ENCODE results near the gene DHX36.

Gene DHX36

GRCh38 chr3:154273381-154273780, 50.9 kb downstream of the DHX36 start:
- Mint-ChIP-seq H3K9me3 (peaks cover 4% of the 10 kb centered on the region), H3K36me3 (ENCODE audit: low read depth) (peaks cover 76% of the 10 kb centered on the region), H3K27ac (no peak overlapping the region), H3K27me3 (no peaks in the 10 kb centered on the region), H3K4me3 (no peak overlapping the region), H3K4me1 (ENCODE audit: low read depth) (no peaks in the 10 kb centered on the region)
- intact Hi-C loops (cut with micrococcal nuclease) = no loop called here

DNA sequence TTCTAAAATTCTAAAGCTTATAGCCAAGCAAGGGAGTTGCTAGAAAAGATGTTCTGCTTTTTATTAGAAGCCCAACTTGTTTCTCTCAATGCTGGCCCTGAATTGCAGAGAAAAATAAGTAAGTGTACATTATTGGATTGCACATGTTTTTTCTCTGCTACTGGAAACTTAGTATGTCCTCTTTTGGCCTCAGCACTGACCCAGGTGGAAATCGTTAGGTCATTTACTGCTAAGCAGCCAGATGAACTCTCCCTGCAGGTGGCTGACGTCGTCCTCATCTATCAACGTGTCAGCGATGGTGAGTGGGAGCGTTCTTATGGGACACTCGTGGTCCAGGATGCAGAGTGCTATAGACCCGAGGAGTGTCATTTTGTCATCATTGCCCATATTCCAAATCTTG, 69.8 kb downstream of the DHX36 start:
- peaks cover 65% of the 10 kb centered on the region for H3K36me3 Mint-ChIP-seq (ENCODE audit: low read depth)
- intact Hi-C loops (cut with micrococcal nuclease) = loop anchor here (5.0 kb wide), 1 partner anchor 1227 kb away; no protein-coding TSS in a partner anchor
- H3K27ac Mint-ChIP-seq = no peak overlapping the region
- no peak overlapping the region for H3K4me3 Mint-ChIP-seq
- H3K9me3 Mint-ChIP-seq = no peaks in the 10 kb centered on the region
- H3K27me3 Mint-ChIP-seq = no peaks in the 10 kb centered on the region
- peaks cover 5% of the 10 kb centered on the region for H3K4me1 Mint-ChIP-seq (ENCODE audit: low read depth)

GRCh38 chr3:154252759-154253638, 71.3 kb downstream of the DHX36 start:
- no peak overlapping the region for H3K27ac Mint-ChIP-seq
- peaks cover 5% of the 10 kb centered on the region for H3K4me1 Mint-ChIP-seq (ENCODE audit: low read depth)
- intact Hi-C loops (cut with micrococcal nuclease) = loop anchor here (2.0 to 5.0 kb wide), 3 partner anchors 156 to 1226 kb away; no protein-coding TSS in a partner anchor
- peaks cover 52% of the 10 kb centered on the region for H3K36me3 Mint-ChIP-seq (ENCODE audit: low read depth)
- no peak overlapping the region for H3K4me3 Mint-ChIP-seq
- no peaks in the 10 kb centered on the region for H3K9me3 Mint-ChIP-seq
- H3K27me3 Mint-ChIP-seq = no peaks in the 10 kb centered on the region

DNA sequence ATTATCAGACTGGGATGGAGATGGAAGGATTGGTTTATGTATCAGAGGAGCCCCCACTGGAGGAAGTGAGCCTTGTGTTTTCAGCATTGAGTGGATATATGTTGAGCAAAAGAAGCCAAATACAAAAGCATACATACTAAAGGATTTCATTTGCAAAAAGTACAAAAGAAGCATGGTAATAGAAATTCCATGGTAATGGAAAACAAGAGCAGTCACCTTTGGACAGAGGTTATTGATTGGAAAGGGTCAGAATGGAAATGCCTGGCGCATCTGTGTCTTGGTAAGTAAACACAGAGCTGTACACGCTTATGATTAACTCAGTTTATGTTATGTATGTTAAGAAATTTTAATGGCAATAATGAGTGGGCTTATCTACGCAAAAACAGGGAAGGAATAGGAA, 72.7 kb downstream of the DHX36 start:
- no peaks in the 10 kb centered on the region for H3K9me3 Mint-ChIP-seq
- no peak overlapping the region for H3K27ac Mint-ChIP-seq
- H3K4me3 Mint-ChIP-seq = no peak overlapping the region
- H3K36me3 Mint-ChIP-seq (ENCODE audit: low read depth) = peaks cover 46% of the 10 kb centered on the region
- peaks cover 5% of the 10 kb centered on the region for H3K4me1 Mint-ChIP-seq (ENCODE audit: low read depth)
- intact Hi-C loops (cut with micrococcal nuclease) = loop anchor here (2.0 to 5.0 kb wide), 3 partner anchors 155 to 1224 kb away; no protein-coding TSS in a partner anchor
- no peaks in the 10 kb centered on the region for H3K27me3 Mint-ChIP-seq

DNA sequence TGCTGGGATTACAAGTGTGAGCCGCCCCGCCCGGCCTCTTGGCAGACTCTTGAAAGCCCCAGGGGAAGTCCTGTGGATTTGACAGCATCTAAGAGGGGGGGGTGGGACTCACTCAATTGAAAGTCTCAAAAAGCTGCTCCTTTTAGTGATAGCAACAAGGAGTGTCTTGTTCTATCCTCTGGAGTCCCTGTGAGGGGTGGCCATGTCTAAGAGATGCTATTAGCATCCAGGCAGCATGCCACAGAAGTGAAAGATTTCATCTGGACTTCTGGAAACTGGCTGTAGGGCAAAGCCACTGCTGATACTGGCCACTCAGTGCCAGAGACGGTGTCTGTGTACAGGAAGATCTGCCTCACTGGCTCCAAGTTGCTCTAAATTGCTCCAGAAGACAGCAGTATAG, 74.0 kb downstream of the DHX36 start:
- H3K4me3 Mint-ChIP-seq = no peak overlapping the region
- peaks cover 40% of the 10 kb centered on the region for H3K36me3 Mint-ChIP-seq (ENCODE audit: low read depth)
- H3K27me3 Mint-ChIP-seq = no peaks in the 10 kb centered on the region
- no peaks in the 10 kb centered on the region for H3K9me3 Mint-ChIP-seq
- H3K27ac Mint-ChIP-seq = no peak overlapping the region
- intact Hi-C loops (cut with micrococcal nuclease) = loop anchor here (5.0 kb wide), 1 partner anchor 1223 kb away; no protein-coding TSS in a partner anchor
- peaks cover 10% of the 10 kb centered on the region for H3K4me1 Mint-ChIP-seq (ENCODE audit: low read depth)

GRCh38 chr3:154247806-154248415, 76.4 kb downstream of the DHX36 start:
- intact Hi-C loops (cut with micrococcal nuclease) = no loop called here
- H3K4me1 Mint-ChIP-seq (ENCODE audit: low read depth) = peaks cover 10% of the 10 kb centered on the region
- H3K27ac Mint-ChIP-seq = no peak overlapping the region
- H3K36me3 Mint-ChIP-seq (ENCODE audit: low read depth) = peaks cover 32% of the 10 kb centered on the region
- H3K9me3 Mint-ChIP-seq = no peaks in the 10 kb centered on the region
- no peak overlapping the region for H3K4me3 Mint-ChIP-seq
- no peaks in the 10 kb centered on the region for H3K27me3 Mint-ChIP-seq

DNA sequence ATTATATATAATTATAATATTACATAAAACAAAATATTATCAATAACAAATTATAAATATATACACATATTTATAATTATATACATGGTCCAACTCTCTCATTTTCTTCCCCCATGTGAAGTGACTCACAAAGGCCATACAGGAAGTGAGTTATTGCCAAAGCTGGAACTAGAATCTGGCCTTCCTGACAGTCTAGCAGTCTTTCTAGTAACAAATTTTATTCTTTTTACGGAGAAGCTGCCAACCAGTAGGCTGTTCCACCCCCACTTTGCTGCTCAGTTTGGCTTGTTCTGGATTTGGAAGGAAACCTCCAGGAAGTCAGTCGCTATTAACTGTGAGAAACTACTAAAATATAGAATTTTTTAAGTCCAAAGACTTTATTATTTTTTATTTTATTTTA, 79.6 kb downstream of the DHX36 start:
- Mint-ChIP-seq H3K4me1 (ENCODE audit: low read depth) (peaks cover 8% of the 10 kb centered on the region), H3K36me3 (ENCODE audit: low read depth) (peaks cover 11% of the 10 kb centered on the region), H3K27me3 (no peaks in the 10 kb centered on the region), H3K4me3 (no peak overlapping the region), H3K9me3 (no peaks in the 10 kb centered on the region), H3K27ac (no peak overlapping the region)
- intact Hi-C loops (cut with micrococcal nuclease) = no loop called here

DNA sequence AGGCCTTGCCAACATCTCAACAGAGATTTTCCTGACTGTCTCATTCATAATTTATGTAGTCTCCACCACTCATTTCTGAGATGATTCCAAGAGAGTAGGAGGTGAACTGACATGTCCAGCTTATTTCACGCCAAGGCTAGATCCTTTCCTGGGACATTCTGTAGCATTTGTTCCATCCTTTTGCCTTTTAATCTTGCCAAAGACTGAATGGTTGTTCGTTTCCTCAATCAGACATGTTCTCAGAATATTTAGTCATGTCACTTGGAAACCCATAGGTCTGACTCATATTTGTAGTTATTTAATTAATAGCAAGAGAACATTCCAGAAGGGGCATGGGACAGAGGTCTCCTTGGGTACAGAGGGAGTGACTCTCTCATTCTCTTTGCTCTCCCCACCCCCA, 80.9 kb downstream of the DHX36 start:
- intact Hi-C loops (cut with micrococcal nuclease) = no loop called here
- Mint-ChIP-seq H3K27ac (no peak overlapping the region), H3K4me1 (ENCODE audit: low read depth) (peaks cover 8% of the 10 kb centered on the region), H3K4me3 (no peak overlapping the region), H3K9me3 (no peaks in the 10 kb centered on the region), H3K36me3 (ENCODE audit: low read depth) (peaks cover 11% of the 10 kb centered on the region), H3K27me3 (no peaks in the 10 kb centered on the region)

DNA sequence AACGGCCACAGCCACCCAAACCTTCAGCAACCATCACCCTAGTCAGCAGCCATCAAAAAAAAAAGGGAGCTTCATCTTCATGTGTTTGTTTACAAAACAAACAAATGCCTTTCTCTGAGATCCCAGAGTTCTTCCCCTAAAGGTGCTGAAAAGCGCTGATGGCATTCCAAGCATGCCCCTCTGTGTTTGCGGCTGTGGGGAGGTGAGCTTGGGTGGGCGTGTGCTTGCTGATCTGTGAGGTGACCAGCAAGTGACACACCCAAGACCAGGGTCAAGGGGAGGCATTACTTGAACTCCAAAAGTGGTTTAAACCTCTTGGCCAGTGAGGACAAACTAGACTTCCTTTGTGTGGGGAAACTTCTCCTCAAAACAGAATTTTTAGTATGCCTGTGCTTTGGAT, 81.5 kb downstream of the DHX36 start:
- Mint-ChIP-seq H3K27me3 (no peaks in the 10 kb centered on the region), H3K4me3 (no peak overlapping the region), H3K4me1 (ENCODE audit: low read depth) (peaks cover 8% of the 10 kb centered on the region), H3K27ac (no peak overlapping the region), H3K9me3 (no peaks in the 10 kb centered on the region), H3K36me3 (ENCODE audit: low read depth) (peaks cover 11% of the 10 kb centered on the region)
- intact Hi-C loops (cut with micrococcal nuclease) = no loop called here

DNA sequence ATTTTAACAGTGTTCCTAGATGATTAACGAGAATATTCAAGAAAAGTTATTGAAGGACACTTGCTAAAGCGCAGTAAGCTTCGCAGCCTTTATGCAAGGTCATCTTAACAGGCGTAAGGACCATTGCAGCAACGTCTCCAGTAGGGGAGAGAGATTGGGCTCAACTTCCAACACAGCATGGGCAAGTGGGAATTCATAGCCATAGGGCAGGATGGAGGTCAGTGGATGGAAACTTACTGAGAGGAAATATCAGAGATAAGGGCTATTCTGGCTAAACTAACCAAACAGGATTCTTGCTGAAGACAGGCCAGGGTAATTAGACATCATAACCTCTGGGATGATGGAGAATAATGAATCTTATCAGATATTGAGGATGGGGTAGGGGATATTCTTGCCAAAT, 82.8 kb downstream of the DHX36 start:
- Mint-ChIP-seq H3K4me1 (ENCODE audit: low read depth) (peaks cover 8% of the 10 kb centered on the region), H3K27ac (no peak overlapping the region)

DNA sequence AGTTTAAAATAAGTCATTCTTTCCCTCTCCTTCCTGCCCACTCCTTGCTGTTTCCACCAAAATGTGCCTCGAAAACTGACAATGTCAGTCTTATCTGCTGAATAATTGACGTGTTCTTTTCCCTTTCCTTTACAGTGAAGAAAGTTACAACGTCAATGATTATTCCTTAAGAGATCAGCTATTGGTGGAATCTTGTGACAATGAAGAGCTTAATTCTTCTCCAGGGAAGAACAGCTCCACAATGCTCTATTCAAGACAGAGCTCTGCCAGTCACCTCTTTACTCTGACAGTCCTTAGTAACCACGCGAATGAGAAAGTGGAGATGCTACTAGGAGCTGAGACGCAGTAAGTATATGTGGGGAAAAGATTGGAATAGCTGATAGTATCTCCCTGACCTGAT, 84.1 kb downstream of the DHX36 start:
- peaks cover 2% of the 10 kb centered on the region for H3K4me1 Mint-ChIP-seq (ENCODE audit: low read depth)
- H3K36me3 Mint-ChIP-seq (ENCODE audit: low read depth) = no peaks in the 10 kb centered on the region
- intact Hi-C loops (cut with micrococcal nuclease) = no loop called here
- H3K4me3 Mint-ChIP-seq = no peak overlapping the region
- no peak overlapping the region for H3K27ac Mint-ChIP-seq
- H3K27me3 Mint-ChIP-seq = no peaks in the 10 kb centered on the region
- H3K9me3 Mint-ChIP-seq = no peaks in the 10 kb centered on the region

More for the DNA sequence above, 82.8 kb downstream of the DHX36 start:
- H3K36me3 Mint-ChIP-seq (ENCODE audit: low read depth) = peaks cover 2% of the 10 kb centered on the region
- intact Hi-C loops (cut with micrococcal nuclease) = no loop called here
- H3K4me3 Mint-ChIP-seq = no peak overlapping the region
- H3K9me3 Mint-ChIP-seq = no peaks in the 10 kb centered on the region
- no peaks in the 10 kb centered on the region for H3K27me3 Mint-ChIP-seq

DNA sequence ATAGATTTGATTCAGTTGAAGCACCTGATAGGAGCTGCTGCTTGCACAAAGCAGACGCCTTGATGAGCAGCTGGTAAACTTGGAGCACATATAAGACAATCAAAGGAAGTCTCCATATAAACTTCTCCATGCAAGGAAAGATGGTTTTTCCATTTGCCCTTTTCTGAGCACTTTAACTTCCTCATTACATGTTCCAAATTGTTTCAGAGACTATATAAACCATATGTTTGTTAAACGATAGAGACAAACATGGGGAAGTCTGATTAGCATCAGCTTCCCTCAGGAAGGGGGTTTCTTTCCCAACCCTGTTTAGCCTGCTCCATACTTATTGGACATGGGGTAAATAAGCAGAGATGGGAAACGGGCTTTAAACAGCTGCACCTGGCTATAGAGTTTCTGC, 88.0 kb downstream of the DHX36 start:
- no peaks in the 10 kb centered on the region for H3K4me1 Mint-ChIP-seq (ENCODE audit: low read depth)

DNA sequence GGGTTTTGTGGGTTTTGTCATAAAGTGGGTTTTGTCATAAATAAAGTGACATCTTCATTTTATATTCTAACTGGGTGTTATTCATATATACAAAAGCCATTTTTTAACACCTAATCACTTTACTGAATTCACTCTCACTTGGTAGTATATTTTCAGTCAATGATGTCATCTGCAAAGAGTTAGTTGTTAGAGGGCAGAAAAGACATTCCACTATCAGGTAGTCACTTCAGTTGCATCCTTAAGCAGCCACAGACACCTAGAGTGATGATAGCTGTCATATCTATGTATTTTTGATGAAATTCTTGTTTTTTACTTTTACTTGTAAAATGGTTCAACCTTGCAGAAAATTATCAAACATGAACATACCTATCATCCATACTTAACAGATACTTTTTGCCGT, 89.0 kb downstream of the DHX36 start:
- H3K27me3 Mint-ChIP-seq = no peaks in the 10 kb centered on the region
- no peaks in the 10 kb centered on the region for H3K36me3 Mint-ChIP-seq (ENCODE audit: low read depth)
- H3K9me3 Mint-ChIP-seq = no peaks in the 10 kb centered on the region
- intact Hi-C loops (cut with micrococcal nuclease) = no loop called here
- no peak overlapping the region for H3K4me3 Mint-ChIP-seq
- H3K4me1 Mint-ChIP-seq (ENCODE audit: low read depth) = no peaks in the 10 kb centered on the region
- no peak overlapping the region for H3K27ac Mint-ChIP-seq

More for the DNA sequence above, 88.0 kb downstream of the DHX36 start:
- Mint-ChIP-seq H3K4me3 (no peak overlapping the region), H3K9me3 (no peaks in the 10 kb centered on the region), H3K27ac (no peak overlapping the region), H3K36me3 (ENCODE audit: low read depth) (no peaks in the 10 kb centered on the region), H3K27me3 (no peaks in the 10 kb centered on the region)
- intact Hi-C loops (cut with micrococcal nuclease) = no loop called here

DNA sequence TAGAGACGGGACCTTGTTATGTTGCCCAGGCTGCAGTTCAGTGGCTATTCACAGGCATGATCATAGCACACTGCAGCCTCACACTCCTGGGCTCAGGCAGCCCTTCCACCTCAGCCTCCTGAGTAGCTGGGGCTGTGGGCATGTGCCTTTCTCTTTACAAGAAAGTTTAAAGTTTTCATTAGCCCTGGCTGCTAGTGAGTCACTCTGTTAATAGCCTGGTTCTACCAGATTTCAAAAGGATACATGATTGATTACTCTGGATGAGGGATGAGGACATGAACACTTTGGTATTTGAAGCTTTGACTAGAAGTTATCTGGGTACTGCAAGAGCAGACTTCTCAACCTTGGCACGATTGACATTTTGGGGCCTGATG, 95.1 kb downstream of the DHX36 start:
- intact Hi-C loops (cut with micrococcal nuclease) = no loop called here
- H3K9me3 Mint-ChIP-seq = no peaks in the 10 kb centered on the region
- no peaks in the 10 kb centered on the region for H3K27me3 Mint-ChIP-seq

More for the DNA sequence above, 95.1 kb downstream of the DHX36 start:
- H3K4me1 Mint-ChIP-seq (ENCODE audit: low read depth) = no peaks in the 10 kb centered on the region
- no peak overlapping the region for H3K4me3 Mint-ChIP-seq
- no peak overlapping the region for H3K27ac Mint-ChIP-seq
- no peaks in the 10 kb centered on the region for H3K36me3 Mint-ChIP-seq (ENCODE audit: low read depth)

All from dendritic cell treated with granulocyte-macrophage colony-stimulating factor and Interleukin-4, amounts not matched to agents 40 ng/mL and 50 ng/mL, for 4 days (primary cell).